Measurements from ENCODE around the gene INPP5E. TPM values are rescaled to one million over a fixed set of nuclear protein-coding genes. Genes with fewer than 3 reads are reported as not detected.

Gene INPP5E
- total RNA-seq, 3 donors from 2014 or later (not counting 1 experiment from before 2014, with no cell fraction given) = 12.1 to 15.7 (median 14.4) TPM

DNA sequence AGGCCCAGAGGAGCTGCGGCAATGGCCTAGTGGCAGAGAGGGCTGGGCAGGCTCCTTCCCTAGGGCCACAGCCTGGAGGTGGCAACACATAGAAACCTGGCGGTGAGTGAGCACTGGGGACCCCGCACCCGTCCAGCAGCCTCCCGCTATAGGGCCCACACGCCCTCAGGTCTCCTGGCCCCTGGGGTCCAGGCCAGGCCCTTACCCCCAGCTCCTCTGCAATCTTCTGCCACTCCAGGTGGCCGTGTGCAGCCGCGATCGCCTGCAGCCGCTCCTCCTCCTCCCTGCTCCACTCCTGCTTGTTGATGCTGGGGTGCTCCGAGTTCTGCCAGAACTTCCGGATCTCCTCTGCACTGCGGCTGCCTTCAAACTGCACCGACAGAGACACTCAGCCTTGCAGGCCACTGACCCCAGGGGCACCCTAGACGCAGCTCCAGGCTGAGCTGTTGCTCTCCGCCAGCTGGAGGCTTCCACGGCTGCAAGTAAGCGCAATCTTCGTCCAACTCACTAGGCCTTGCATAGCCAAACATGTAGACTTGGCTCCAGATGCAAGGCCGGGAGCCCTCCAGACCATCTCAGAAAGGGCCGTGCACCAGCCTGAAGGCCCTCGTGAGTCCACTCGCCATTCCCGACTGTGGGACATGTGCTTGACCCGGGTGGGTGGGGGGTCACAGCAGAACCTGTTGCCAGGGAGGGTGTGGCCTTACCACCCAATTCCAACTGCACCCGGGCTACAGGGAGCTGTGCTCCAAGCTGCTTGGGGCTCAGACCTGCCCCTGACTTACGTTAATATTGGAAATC, 47.7 kb downstream of the INPP5E start:
- Histone ChIP-seq H3K27me3 (ENCODE audit: control insufficient read depth, insufficient read depth, low read length) (no peaks in the 10 kb centered on the region), H3K36me3 (ENCODE audit: control insufficient read depth, insufficient read depth, low read length) (peaks cover 62% of the 10 kb centered on the region), H3K4me1 (ENCODE audit: control insufficient read depth, insufficient read depth, low read length) (no peaks in the 10 kb centered on the region), H3K27ac (ENCODE audit: low read length) (no peak overlapping the region), H3K4me3 (ENCODE audit: low read length) (no peak overlapping the region), H3K9me3 (ENCODE audit: control insufficient read depth, insufficient read depth, low read length) (no peaks in the 10 kb centered on the region)
- 98% methylated on average over 28 of the region's 28 CpGs for WGBS (ENCODE audit: insufficient coverage)
- H3K27ac Mint-ChIP-seq = no peak overlapping the region
- H3K9me3 Mint-ChIP-seq = no peaks in the 10 kb centered on the region
- no peak overlapping the region for H3K4me3 Mint-ChIP-seq
- no peaks in the 10 kb centered on the region for H3K4me1 Mint-ChIP-seq
- ATAC-seq = no peak
- no peaks in the 10 kb centered on the region for H3K36me3 Mint-ChIP-seq
- no peaks in the 10 kb centered on the region for H3K27me3 Mint-ChIP-seq (ENCODE audit: low read depth in 2 of 2)
- intact Hi-C loops (cut with micrococcal nuclease) = no loop called here
- no peak for DNase-seq
- TF ChIP-seq, protein P1, sequence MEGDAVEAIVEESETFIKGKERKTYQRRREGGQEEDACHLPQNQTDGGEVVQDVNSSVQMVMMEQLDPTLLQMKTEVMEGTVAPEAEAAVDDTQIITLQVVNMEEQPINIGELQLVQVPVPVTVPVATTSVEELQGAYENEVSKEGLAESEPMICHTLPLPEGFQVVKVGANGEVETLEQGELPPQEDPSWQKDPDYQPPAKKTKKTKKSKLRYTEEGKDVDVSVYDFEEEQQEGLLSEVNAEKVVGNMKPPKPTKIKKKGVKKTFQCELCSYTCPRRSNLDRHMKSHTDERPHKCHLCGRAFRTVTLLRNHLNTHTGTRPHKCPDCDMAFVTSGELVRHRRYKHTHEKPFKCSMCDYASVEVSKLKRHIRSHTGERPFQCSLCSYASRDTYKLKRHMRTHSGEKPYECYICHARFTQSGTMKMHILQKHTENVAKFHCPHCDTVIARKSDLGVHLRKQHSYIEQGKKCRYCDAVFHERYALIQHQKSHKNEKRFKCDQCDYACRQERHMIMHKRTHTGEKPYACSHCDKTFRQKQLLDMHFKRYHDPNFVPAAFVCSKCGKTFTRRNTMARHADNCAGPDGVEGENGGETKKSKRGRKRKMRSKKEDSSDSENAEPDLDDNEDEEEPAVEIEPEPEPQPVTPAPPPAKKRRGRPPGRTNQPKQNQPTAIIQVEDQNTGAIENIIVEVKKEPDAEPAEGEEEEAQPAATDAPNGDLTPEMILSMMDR (IDR thresholded peaks at IDR 0.05) = no peak

DNA sequence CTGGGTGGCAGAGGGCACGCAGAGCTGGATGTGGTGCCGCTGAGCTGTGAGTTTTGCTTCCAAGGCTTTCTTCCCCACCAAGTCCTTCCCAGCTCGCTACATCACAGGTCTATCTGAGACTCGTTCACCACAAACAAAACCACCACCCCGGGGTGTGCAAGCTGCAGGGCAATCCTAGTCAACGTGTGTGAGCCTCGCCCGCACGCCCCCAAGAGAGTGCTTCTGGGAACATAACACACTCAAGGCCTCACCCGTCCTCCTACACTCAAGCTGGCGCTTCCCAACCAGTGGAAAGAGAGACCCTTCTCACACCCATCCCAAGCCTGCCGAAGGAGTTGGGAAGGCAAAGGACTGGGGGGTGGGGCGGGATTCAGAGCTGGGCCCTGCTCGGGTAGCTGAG, 50.2 kb downstream of the INPP5E start:
- Mint-ChIP-seq H3K4me1 (peaks cover 10 to 16% of the 10 kb centered on the region in 2 donors), H3K27me3 (ENCODE audit: low read depth in 2 of 2) (no peaks in the 10 kb centered on the region), H3K27ac (no peak overlapping the region), H3K36me3 (peaks cover 7% of the 10 kb centered on the region), H3K9me3 (no peaks in the 10 kb centered on the region), H3K4me3 (no peak overlapping the region)
- intact Hi-C loops (cut with micrococcal nuclease) = no loop called here
- H3K9me3 ChIP-seq (ENCODE audit: control insufficient read depth, insufficient read depth, low read length) = no peaks in the 10 kb centered on the region
- no peak overlapping the region for H3K4me3 ChIP-seq (ENCODE audit: low read length)
- H3K4me1 ChIP-seq (ENCODE audit: control insufficient read depth, insufficient read depth, low read length) = no peaks in the 10 kb centered on the region
- WGBS (ENCODE audit: insufficient coverage) = 70% methylated on average over 11 of the region's 14 CpGs
- H3K27ac ChIP-seq (ENCODE audit: low read length) = no peak overlapping the region
- no peaks in the 10 kb centered on the region for H3K27me3 ChIP-seq (ENCODE audit: control insufficient read depth, insufficient read depth, low read length)
- no peak for ATAC-seq
- TF ChIP-seq, protein P1 (IDR thresholded peaks at IDR 0.05) = no peak
- H3K36me3 ChIP-seq (ENCODE audit: control insufficient read depth, insufficient read depth, low read length) = peaks cover 48% of the 10 kb centered on the region
- DNase-seq = no peak

DNA sequence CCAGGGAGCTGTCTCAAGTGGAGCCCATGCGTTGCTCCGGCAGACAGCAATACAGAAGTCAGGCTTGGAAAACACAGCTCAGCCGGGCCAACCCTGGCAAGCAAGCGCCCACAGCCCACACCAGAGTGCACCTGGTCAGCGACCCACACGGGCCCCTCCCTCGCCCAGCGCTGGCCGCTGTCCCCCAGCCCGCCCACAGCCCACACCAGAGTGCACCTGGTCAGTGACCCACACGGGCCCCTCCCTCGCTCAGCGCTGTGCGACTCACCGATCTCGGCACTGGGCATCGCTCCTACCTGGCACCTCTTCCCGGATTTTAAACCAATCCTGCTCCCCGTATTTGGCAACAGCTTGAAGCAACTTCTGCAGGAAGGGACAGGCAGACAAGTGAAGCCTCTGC, 52.4 kb downstream of the INPP5E start:
- H3K4me1 Mint-ChIP-seq = peaks cover 13 to 16% of the 10 kb centered on the region in 2 donors
- TF ChIP-seq, protein P1 (IDR thresholded peaks at IDR 0.05) = no peak
- H3K36me3 Mint-ChIP-seq = peaks cover 13% of the 10 kb centered on the region
- Histone ChIP-seq H3K27me3 (ENCODE audit: control insufficient read depth, insufficient read depth, low read length) (no peaks in the 10 kb centered on the region), H3K27ac (ENCODE audit: low read length) (no peak overlapping the region), H3K4me3 (ENCODE audit: low read length) (no peak overlapping the region), H3K4me1 (ENCODE audit: control insufficient read depth, insufficient read depth, low read length) (no peaks in the 10 kb centered on the region), H3K36me3 (ENCODE audit: control insufficient read depth, insufficient read depth, low read length) (peaks cover 40% of the 10 kb centered on the region), H3K9me3 (ENCODE audit: control insufficient read depth, insufficient read depth, low read length) (no peaks in the 10 kb centered on the region)
- no peaks in the 10 kb centered on the region for H3K27me3 Mint-ChIP-seq (ENCODE audit: low read depth in 2 of 2)
- 98% methylated on average over 19 of the region's 19 CpGs for WGBS (ENCODE audit: insufficient coverage)
- DNase-seq = no peak
- ATAC-seq = no peak
- H3K4me3 Mint-ChIP-seq = no peak overlapping the region
- no peaks in the 10 kb centered on the region for H3K9me3 Mint-ChIP-seq
- intact Hi-C loops (cut with micrococcal nuclease) = no loop called here
- H3K27ac Mint-ChIP-seq = no peak overlapping the region

DNA sequence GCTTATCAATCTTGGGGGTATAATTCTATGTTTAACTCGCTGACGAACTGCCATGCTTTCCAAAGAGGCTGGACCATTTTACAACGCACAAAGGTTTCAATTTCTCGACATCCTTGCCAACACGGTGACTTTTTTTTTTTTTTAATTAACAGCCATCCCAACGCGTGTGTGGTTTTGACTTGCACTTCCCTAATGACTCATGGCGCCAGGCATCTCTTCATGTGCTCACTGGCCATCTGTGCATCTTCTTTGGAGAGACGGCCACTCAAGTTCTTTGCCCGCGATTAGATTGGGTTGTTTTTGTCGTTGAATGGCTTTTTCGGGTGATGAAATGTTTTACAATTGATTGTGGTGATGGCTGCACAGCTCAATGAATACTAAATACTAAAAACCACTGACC, 53.6 kb downstream of the INPP5E start:
- no peaks in the 10 kb centered on the region for H3K27me3 Mint-ChIP-seq (ENCODE audit: low read depth in 2 of 2)
- no peak overlapping the region for H3K4me3 Mint-ChIP-seq
- Histone ChIP-seq H3K4me3 (ENCODE audit: low read length) (no peak overlapping the region), H3K4me1 (ENCODE audit: control insufficient read depth, insufficient read depth, low read length) (no peaks in the 10 kb centered on the region), H3K9me3 (ENCODE audit: control insufficient read depth, insufficient read depth, low read length) (no peaks in the 10 kb centered on the region), H3K27ac (ENCODE audit: low read length) (no peak overlapping the region), H3K36me3 (ENCODE audit: control insufficient read depth, insufficient read depth, low read length) (peaks cover 42% of the 10 kb centered on the region), H3K27me3 (ENCODE audit: control insufficient read depth, insufficient read depth, low read length) (no peaks in the 10 kb centered on the region)
- no peaks in the 10 kb centered on the region for H3K9me3 Mint-ChIP-seq
- intact Hi-C loops (cut with micrococcal nuclease) = no loop called here
- H3K27ac Mint-ChIP-seq = no peak overlapping the region
- H3K4me1 Mint-ChIP-seq = peaks cover 13 to 16% of the 10 kb centered on the region in 2 donors
- 82% methylated on average over 11 of the region's 13 CpGs for WGBS (ENCODE audit: insufficient coverage)
- TF ChIP-seq, protein P1 (IDR thresholded peaks at IDR 0.05) = no peak
- DNase-seq (no peak), ATAC-seq (no peak)
- peaks cover 13% of the 10 kb centered on the region for H3K36me3 Mint-ChIP-seq

Measured in natural killer cell (primary cell).